Erythroblast (primary cell): ENCODE results near the gene TRIO.

ENCODE experiments used
- GATA1 ChIP-seq: IDR thresholded peaks from 2 replicates; pipeline ENCODE4 v1.6.1; 2011; ENCODE audit warnings: low read depth, mild to moderate bottlenecking, control low read depth, low read length, moderate library complexity
- POLR2A ChIP-seq: IDR thresholded peaks from 2 replicates; pipeline ENCODE4 v1.6.1; 2011; ENCODE audit warnings: mild to moderate bottlenecking, low read length

DNA sequence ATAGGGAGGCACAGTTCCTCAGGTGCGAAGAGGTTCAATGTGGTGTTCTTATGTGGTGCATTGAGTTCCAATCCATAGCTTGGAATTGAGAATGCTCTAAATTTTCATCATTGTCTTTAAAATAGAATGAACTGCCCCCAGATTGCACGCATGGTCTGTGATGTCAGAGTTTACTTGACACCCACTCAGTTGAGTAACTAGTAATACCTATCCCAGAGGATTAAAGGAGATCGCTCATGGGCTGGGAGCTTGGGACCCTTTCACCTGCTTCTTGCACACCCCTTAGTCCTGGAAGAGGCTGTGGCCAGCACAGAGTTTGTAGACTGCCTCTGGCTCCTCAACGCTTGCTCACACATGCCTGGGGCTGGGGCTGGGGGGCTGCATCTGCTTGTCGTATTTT, 343.3 kb downstream of the TRIO start:
- TF ChIP-seq POLR2A (no peak), GATA1 (no peak)
